GM12872 (cell line): ENCODE measurements around the gene SSH2.

ENCODE experiments used
- TF ChIP-seq, protein P1 (sequence below): IDR thresholded peaks from 3 replicates; pipeline ENCODE4 v1.5.1; 2011; ENCODE audit warnings: low read depth, mild to moderate bottlenecking, low read length, moderate library complexity; ENCODE audit not compliant: insufficient read depth

SSH2 gene

DNA sequence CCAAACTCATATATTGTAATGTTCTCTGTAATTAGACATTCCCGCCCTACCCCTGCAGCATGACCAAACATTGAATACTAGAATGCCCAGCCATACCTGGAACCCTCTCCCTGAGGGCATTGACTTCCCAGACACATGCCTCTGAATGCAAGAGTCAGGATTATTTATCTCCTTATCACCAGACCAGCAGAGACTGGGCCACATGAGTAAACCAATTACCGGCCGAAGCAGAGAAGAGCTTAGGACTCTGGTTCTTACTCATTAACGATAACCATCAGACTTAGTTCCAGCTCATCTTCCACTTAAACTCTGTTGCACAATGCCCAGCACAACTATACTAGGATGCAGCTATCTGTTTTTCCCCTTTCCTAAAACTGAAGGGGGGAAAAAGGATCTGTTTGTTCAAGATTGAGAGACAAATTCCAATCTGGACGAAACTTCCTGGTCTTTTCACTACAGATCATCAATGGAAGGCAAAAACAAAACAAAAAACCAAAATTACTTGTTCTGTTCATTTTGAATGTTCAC is 219.1 kb downstream of the SSH2 start:
- TF ChIP-seq, protein P1, sequence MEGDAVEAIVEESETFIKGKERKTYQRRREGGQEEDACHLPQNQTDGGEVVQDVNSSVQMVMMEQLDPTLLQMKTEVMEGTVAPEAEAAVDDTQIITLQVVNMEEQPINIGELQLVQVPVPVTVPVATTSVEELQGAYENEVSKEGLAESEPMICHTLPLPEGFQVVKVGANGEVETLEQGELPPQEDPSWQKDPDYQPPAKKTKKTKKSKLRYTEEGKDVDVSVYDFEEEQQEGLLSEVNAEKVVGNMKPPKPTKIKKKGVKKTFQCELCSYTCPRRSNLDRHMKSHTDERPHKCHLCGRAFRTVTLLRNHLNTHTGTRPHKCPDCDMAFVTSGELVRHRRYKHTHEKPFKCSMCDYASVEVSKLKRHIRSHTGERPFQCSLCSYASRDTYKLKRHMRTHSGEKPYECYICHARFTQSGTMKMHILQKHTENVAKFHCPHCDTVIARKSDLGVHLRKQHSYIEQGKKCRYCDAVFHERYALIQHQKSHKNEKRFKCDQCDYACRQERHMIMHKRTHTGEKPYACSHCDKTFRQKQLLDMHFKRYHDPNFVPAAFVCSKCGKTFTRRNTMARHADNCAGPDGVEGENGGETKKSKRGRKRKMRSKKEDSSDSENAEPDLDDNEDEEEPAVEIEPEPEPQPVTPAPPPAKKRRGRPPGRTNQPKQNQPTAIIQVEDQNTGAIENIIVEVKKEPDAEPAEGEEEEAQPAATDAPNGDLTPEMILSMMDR = no peak

DNA sequence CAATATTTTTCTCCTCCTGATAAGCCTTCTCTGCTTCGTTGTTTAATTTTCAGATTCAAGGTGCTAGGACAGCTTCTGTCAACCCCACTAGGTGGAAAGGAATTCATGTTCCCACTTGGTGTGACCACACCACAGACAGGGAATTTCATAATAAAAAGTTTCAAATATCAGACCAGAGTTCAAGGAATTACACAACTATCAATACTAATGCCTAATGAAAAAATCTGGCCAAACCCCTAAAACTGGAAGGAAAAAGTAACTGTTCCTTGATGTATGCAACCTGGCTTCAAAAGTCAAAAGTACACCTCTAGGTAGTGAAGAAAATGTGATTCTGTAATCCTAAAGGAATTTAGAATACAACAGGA is 219.5 kb downstream of the SSH2 start:
- TF ChIP-seq, protein P1 = no peak

DNA sequence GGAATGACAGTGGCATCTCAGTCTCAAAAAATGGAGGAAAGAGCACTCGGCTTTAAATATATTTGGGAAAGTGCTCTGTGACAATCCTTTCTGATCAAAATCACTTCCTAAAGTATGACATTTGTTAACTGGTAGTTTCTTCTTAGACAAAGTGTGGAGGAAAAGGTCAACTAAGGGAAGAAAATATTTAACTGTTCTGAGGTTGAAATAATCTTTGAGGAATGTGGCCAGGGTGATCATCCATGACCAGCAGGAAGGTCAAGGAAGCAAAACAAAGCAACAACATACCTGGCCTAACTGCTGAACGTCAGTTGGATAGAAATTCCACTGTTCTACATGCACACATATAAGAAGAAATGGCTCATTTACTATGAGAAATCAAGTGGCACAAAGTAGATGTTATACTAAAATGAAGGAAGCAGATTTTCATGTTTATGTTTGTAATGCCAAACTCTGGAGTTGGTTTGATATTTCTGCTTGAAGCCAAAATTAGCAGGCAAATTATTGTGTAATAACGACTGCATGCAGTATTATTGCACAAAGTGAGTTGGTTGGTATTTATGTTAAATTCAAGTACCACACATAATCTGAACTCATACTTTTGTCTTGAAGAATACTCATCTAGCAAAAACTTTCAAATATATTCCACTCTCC is 220.0 kb downstream of the SSH2 start:
- TF ChIP-seq, protein P1 = no peak

DNA sequence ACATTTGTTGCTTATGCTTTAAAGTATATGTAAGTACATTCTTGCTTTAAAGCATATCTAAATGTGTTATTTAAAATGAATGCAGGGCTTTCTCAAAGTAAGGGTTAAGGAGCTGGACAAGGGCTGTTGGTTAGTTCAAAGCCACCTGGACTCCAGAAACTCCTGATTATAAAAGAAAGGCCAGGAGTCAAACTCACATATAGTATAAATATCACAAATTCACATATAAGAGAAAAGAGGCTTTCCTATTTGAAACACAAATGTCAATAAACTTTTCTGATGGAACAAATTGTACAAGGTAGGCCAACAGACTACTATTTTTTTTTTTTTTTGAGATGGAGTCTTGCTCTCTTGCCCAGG is 222.8 kb downstream of the SSH2 start:
- TF ChIP-seq, protein P1 = no peak

DNA sequence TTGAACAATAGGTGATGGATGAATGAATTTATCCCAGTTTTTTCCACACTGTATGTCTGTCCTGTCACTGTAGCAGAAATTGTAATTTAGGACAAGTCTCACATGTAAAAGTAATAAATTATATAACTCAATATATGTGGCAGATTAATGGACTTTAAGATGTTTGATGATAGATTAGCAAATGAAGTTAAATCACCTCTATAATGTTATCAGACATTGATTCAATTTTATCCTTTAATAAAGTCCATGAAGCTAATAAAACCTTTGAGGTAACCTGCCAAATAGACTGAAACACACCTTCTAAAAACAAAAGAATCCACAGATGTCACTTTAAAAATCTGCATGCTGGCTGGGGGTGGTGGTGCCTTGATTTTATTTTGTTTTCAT is 224.0 kb downstream of the SSH2 start:
- TF ChIP-seq, protein P1 = no peak

DNA sequence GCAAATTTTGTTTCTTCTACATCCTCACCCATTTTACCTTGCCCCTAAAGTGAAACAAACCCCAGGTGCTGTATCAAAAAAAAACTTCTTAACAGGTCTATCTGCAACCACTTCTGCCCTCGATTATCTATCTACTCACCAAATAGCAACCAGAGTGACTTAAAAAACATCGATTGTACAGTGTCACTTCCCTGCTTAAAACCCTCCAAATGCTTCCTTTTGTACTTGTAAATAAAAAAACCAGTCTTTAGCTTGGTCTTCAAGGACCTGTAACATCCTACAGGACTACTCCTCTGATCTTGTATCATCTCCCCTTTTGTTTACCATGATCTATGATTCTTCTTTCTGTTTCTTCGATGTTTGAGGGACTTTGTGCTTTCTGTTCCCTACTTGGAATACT is 224.6 kb downstream of the SSH2 start:
- TF ChIP-seq, protein P1 = no peak

DNA sequence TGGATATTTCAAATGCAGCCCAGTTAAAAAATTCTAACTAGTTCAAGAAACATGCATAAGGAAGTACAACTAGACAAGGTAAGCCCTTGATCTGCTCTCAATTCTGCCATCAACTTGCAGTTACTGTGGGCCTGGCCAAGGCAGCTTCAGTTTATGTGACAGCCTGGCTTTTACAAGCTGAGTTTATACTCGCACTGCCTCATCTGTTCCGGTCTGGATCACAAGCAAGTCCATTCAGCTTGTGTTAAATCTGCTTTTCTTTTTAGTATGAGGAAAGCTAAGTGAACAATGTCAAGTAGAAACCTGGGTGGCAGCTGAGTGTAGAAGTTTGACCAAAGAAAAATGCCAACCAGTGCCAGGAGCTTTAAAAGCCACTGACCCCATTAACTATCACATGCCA is 230.7 kb downstream of the SSH2 start:
- TF ChIP-seq, protein P1 = no peak
